Femur (tissue), 1 donor: ENCODE measurements around the gene MAPK1.
"Not testable (repeated sequence)": the region's sequence is repeated elsewhere in the genome, so short reads cannot be mapped to it uniquely, and the experiment has no call there.

Experiments used
- DNase-seq: peaks from one replicate; pipeline ENCODE4 v3.0.0-alpha.2; 2017

The MAPK1 gene

DNA sequence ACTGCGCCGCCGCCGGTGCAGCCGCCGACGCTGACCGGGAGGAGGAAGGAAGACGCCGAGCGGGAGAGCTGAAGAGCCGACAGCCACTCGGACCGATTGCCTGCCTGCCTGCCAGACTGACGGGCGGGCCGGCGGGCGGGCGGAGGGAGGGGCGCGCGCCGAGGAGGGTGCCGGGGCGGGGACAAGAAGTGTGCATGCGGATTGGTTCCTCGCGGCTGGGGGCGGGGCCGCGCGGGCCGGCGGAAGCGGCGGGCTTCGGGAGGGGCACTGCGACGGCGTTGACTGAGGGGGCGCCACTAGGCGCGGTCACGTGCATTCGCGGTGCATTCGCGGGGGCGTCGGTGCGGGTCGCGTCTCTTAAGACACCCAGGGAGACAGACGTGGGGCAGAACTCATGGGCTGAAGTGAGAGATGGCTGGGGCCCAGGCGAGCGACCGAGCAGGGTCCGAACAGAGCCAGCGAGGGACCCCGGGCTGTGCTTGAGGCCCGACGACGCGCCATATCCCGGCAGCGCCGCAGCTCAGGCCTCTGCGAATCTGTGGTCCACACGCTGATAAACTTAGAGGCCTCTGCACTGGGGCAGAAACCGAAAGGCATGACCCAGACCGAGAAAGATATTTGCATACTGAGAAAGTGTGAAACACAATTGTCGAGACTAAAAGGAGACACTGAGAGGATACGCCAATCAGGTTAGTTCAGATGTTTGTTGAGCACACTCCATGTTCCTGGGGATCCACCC, at the start of gene MAPK1:
MAPK1 (minus strand) TSS at position 118 of the 739 bp plus-strand sequence. CDS start 205 bp downstream, outside the sequence.
- peak; percentile 96 for DNase-seq

DNA sequence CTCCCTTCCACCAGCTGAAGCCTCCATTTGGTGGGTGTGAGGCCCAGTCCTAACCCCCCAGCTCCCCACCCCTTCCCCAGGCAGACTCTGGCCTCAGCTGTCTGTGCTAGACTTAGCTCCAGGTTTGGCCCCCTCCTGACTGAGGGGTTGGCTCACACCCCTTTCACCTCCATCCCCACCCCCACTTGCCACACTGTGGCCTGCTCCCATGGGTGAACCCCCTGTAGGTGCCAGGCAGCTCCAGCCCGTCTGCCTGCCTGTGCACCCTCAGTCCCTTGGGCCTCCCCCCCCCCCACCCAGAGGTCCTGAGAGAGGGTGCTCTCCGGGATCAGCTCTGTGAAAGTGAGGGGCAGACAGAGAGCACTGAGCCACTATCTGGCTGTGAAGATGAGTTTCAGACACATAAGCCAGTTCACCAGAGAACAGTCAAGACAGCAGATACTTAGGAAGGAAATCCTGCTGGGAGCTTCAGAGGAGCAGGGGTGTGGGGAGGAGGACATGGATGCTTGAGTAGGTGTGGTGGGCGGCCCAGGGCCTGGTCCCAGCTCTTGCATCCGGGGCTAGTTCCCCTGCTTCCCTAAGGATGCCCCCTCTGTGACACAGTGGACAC, 49.0 kb upstream of the MAPK1 start:
- no peak for DNase-seq

DNA sequence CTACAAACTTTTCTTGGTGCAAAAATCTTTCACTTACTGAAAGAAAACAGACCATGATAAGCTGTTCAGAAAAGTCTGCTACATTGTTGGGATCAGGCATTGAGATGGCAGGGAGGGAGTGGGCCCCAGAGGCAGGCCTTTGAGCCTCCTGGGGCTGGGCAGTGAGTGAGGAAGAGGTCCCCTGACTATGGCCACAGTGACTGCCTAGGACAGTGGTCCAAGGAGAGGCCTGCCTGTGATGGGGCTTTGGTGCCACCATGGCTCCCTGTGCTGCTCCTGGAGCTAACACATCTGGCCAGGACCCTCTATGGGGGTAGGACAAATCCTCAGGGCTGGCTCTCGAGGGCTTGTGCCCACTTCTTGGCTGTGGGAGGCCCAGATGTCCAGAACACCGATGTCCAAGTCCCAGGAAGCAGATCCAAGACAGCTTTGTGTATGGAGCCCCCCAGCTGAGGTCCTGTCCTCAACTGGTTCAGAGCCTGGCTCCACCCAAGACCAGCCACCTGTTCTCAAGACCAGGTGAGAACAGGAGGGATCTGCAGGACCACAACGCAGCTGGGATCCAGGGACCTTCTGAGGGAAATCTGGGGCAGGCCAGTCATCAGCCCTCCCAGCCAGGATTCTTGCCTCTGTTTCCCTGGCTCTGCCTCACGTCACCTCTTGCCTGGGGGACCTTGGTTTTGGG, 48.3 kb upstream of the MAPK1 start:
- no peak for DNase-seq

DNA sequence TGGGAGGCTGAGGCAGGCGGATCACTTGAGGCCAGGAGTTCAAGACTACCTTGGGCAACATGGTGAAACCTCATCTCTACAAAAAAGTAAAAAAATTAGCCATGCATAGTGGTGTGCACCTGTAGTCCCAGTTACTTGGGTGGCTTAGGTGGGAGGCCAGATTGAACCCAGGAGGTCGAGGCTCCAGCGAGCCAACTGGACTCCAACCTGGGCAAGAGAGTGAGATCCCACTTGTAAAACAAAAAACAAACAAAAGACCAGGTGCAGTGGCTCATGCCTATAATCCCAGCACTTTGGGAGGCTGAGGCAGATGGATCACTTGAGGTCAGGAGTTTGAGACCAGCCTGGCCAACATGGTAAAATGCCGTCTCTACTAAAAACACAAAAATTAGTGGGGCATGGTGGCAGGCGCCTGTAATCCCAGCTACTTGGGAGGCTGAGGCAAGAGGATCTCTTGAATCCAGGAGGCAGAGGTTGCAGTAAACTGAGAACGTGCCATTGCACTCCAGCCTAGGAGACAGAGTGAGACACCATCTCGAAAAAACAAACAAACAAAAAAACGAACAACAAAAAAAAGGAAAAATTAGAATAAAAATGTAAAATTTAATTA, 46.7 kb upstream of the MAPK1 start:
- not testable (repeated sequence) for DNase-seq

DNA sequence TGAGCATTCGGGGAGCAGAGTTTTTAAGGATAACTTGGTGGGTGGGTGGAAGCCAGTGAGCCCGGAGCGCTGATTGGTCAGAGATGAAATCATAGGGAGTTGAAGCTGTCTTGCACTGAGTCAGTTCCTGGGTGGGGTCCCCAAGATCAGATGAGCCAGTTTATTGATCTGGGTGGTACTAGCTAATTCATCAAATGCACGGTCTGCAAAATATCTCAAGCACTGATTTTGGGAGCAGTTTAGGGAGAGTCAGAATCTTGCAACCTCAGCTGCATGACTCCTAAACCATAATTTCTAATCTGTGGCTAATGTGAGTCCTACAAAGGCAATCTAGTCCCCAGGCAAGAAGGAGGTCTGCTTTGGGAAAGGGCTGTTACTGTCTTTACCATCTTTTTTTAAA, 42.9 kb upstream of the MAPK1 start:
- DNase-seq: not testable (repeated sequence)

DNA sequence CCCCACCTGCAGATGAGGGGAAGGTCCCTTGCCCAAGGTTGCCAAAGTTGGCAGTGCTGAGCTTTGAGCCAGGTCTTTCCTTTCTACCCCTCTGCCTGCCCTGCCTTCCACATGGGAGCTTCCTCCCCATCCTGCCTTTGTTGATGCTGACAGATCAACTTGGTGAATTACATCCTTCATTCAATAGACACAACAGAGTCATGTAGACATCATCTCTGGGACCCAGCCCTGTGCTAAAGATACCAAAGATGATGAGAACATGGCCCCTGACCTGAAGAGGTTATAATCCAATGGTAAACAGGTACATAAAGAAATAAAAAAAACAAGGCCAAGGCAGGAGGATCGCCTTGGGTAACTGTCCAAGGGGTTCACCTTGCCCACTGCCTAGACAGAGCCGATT, 42.4 kb upstream of the MAPK1 start:
- no peak for DNase-seq

DNA sequence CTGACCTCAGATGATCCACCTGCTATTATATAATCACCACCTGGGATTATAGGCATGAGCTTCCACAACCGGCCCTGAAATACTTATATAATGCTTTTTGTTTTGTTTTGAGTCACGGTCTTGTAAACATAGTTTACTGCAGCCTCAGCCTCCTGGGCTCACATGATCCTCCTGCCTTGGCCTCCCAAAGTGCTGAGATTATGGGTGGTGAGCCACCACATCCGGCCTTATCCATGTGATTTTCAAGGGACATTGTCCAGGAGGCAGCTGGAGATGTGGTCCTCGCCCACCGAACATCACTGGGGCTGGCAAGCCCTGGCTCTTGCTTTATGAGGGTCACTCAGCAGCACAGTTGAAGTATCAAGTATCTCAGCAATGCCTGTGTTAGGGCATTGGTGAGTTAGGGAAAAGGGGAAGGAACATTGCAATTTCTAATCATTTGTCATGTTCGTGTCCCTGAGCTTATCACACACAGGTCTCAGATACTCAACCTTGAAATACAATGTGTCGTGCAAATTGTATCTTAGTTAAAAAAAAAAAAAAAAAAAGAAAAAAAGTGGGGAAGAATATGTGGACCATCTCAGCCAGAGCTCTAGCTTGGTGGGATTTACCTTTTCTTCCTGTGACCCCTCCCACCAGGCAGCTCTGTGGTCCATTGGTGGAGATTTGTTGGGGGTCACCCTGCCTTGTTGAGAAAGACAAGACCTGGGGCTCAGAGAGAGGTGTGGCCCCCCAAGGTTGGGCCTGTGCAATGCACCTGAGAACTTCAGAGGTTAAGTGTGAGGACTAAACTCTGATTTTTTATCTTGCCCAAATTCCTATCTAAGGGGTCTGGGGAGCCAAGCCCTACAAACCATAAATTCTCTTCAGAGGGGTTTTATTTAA, 40.4 kb upstream of the MAPK1 start:
- DNase-seq: no peak

DNA sequence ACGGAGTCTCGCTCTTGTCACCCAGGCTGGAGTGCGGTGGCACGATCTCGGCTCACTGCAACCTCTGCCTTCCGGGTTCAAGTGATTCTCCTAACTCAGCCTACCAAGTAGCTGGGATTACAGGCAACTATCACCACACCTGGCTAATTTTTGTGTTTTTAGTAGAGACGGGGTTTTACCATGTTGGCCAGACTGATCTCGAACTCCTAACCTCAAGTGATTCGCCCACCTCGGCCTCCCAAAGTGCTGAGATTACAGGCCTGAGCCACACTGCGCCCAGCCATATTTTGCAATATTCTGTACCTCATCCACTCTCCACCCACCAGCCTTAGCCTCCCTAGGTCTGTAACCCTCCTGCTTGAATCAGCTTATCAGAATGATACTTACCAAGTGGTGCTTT, 37.8 kb upstream of the MAPK1 start:
- DNase-seq: not testable (repeated sequence)

DNA sequence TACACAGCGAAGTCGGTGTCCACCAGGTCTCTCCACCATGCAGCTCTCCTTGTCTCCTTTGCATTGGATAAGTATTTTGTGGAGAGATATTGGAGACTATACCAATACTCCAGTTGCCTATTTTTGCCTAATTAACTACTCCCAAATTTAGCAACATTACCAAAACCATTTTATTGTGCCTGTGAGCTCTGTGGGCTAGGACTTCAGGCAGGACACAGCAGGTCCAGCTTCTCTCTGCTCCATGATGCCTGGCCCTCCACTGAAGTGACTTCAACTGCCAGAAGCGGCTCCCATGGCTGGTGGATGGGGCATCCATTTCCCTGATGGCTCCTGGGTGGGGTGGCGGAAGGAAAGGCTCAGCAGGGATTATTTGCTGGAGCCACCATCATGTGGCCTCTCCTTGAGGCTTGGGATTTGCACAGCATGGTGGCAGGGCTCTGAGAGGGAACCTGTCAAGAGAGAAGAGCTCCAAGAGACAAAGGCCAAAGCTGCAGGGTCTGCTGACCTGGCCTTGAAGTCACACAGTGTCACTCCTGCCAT, 36.9 kb upstream of the MAPK1 start:
- DNase-seq: no peak

DNA sequence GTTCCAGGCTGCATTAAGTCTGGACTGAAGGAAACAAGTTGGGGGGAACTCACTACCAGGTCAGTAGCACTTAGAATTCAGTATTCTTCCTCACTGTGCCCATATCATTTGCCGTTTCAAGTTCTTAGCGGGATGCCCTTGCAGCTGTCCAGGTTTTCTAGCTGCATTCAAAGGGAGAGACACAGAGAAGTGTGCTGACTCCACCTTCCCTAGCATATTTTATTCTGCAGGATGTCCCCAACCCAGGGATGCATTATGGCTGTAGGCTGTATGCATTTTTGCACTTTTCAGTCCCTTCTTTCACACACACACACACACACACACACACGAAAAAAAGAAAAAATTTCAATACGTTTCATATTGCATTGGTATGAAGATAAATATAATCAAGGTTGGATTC, 35.8 kb upstream of the MAPK1 start:
- DNase-seq: no peak

DNA sequence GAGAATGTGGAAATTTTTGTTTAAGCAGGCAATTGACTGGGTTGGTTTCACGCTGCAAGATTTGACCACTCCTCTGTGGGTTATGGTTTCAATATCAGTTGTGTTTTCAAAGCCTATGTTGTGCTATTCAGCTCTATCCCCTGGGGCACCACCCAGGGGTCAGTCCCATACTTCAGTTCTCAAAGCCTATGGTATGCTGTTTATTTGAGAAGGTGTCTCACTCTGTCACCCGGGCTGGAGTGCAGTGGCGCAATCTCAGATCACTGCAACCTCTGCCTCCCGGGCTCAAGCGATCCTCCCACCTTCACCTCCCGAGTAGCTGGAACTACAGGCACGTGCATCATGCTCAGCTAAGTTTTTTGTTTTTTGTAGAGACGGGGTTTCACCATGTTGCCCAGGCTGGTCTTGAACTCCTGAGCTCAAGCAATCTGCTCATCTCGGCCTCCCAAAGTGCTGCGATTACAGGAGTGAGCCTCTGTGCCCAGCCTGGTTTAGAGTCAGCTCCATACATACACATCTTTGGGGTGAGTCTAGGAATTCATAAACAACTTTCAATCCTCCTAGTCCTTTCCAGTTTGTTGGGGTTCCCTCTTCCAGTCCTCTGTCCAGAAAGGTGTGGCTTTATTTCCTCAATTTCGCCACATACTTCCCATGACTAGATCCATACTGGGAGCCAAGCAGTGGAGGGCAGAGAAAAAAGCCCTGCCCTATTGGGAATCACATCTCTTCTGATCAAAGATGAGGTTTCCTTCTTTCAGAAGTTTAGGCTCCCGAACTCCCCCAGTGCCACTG, 35.0 kb upstream of the MAPK1 start:
- DNase-seq: no peak

DNA sequence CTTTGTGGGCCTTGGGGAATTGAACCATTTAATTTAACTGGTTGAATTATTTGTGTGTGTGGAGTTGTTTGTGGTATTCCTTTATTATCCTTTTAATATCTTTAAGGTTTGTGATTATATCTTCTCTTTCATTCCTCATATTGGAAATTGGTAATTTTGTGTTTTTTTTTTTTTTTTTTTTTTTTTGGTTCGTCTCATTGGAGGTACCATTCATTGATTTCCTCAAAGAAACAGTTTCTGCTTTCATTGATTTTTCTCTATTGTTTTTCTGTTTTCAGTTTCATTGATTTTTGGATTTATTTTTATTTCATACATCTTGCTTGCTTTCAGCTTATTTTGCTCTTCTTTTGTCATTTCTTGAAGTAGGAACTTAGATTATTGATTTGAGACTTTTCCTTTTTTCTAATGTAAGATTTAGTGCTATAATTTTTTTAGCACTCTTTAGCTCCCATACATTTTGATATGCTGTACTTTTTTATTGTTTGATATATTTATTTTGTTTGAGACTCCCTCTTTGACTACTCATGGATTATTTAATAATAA, 31.0 kb upstream of the MAPK1 start:
- DNase-seq: no peak

DNA sequence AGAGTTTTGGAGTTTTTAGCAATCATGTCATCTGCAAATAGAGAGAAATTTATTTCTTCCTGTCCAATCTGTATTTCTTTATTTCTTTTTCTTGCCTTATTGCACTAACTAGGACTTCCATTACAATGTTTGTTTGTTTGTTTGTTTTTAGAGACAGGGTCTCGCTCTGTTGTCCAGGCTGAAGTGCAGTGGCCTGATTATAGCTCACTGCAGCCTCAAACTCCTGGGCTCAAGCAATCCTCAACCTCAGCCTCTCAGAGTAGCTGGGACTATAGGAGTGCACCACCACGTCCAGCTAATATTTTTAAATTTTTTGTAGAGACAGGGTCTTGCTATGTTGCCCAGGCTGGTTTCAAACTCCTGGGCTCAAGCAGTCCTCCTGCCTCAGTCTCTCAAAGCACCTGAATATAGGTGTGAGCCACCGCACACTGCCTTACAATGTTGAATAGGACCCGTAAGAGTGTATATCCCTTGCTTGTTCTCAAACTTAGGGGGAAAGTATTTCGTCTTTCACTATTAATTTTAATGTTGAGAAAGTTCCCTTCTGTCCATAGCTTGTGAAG, 29.6 kb upstream of the MAPK1 start:
- DNase-seq: no peak

DNA sequence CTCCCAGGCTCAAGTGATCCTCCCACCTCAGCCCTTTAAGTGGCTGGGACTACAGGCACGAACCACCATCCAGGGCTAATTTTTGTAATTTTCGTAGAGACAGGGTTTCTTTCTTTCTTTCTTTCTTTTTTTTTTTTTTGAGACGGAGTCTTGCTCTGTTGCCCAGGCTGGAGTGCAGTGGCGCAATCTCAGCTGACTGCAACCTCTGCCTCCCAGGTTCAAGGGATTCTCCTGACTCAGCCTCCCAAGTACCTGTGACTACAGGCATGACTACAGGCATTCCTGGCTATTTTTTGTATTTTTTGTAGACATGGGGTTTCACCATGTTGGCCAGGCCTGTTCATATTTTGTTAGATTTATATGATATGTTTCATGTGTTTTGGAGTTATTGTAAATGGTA, 28.8 kb upstream of the MAPK1 start:
- not testable (repeated sequence) for DNase-seq

DNA sequence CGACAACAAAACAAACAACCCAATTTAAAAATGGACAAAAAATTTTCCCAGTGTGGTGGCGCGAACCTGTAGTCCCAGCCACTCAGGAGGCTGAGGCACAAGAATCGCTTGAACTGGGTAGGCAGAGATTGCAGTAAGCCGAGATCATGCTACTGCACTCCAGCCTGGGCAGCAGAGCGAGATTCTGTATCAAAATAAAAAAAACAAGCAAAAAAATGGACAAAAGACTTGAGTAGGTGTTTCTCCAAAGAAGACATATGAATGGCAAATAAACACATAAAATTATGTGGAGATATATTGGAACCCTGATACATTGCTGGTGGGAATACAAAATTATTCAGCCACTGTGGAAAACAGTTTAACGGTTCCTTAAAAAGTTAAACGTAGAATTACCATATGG, 27.4 kb upstream of the MAPK1 start:
- no peak for DNase-seq

DNA sequence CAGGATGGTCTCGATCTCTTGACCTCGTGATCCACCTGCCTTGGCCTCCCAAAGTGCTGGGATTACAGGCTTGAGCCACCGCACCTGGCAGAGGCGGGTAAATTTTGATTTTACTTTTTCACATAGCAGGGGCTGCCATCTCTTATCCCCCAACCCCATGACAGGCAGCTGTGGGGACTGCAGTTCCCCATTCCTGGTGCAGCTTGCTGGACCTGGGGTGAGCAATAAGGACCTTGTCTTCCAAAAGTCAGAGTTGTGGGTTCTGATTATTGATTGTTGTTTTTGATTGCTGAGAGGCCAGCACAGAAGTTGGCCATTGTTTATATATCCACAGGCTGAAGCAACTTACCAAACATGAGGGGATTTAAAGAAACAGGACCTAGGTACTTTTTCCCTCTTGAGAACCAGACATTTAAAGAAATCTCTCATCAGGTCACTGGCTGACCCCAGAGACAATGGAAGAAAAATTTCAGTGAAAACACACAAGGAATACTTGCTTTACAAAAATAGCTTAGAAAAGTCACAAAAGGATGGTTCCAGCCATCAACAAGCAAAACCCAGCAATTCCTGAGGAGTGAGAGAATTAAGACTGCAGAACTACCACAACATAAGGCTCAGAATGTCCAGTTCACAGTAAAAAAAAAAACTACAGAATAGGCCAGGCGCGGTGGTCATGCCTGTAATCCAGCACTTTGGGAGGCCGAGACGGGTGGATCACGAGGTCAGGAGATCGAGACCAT, 22.0 kb upstream of the MAPK1 start:
- DNase-seq: no peak

DNA sequence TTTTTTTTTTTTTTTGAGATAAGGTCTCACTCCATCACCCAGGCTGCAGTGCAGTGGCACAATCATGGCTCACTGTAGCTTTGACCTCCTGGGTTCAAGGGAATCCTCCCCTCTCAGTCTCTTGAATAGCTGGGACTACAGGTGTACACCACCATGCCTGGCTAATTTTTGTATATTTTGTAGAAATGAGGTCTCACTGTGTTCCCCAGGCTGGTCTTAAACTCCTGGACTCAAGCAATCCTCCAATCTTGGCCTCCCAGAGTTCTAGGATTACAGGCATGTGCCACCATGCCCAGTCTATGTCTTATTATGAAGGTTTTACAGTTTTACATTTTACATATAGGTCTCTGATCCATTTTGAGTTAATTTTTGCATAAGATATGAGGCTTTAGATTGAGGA, 20.4 kb upstream of the MAPK1 start:
- no peak for DNase-seq

DNA sequence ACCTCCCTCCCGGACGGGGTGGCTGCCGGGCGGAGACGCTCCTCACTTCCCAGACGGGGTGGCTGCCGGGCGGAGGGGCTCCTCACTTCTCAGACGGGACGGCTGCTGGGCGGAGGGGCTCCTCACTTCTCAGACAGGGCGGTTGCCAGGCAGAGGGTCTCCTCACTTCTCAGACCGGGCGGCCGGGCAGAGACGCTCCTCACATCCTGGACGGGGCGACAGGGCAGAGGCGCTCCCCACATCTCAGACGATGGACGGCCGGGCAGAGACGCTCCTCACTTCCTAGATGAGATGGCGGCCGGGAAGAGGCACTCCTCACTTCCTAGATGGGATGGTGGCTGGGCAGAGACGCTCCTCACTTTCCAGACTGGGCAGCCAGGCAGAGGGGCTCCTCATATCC, 16.5 kb upstream of the MAPK1 start:
- not testable (repeated sequence) for DNase-seq

DNA sequence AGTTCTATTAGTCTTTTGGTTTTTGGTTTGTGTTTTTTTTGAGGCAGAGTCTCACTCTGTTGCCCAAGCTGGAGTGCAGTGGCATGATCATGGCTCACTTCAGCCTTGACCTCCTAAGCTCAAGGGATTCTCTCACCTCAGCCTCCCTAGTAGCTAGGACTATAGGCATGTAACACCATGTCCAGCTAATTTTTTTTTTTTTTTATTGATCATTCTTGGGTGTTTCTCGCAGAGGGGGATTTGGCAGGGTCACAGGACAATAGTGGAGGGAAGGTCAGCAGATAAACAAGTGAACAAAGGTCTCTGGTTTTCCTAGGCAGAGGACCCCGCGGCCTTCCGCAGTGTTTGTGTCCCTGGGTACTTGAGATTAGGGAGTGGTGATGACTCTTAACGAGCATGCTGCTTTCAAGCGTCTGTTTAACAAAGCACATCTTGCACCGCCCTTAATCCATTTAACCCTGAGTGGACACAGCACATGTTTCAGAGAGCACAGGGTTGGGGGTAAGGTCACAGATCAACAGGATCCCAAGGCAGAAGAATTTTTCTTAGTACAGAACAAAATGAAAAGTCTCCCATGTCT, 15.4 kb upstream of the MAPK1 start:
- not testable (repeated sequence) for DNase-seq
